Common myeloid progenitor, CD34-positive (primary cell): Measurements from ENCODE around the gene NTM.

Experiments
- CTCF ChIA-PET: fragments of 350-600 bp; sonication (Branson Sonifier 250); formaldehyde crosslinking; loops from one replicate; lab custom pipeline; 2021; ENCODE audit warnings: antibody characterized with exemption; lab: Charles Lee
- POLR2A ChIA-PET: fragments of 350-600 bp; sonication (Branson Sonifier 250); formaldehyde crosslinking; loops from one replicate; lab custom pipeline; 2021; ENCODE audit warnings: antibody characterized with exemption; lab: Charles Lee
- DNase-seq, 3 donors: peaks; one replicate each; pipeline versions ENCODE4 v3.0.0 to v3.0.0-alpha.2; 2013
- H3K27ac ChIP-seq, 2 experiments: 1 replicate in 1 of 2; 2 replicates in 1 of 2; pipeline ENCODE4 v1.7.0; 2013; ENCODE audit warnings: inconsistent platforms in 2 of 2, low read length in 2 of 2, mild to moderate bottlenecking in 2 of 2, low read depth in 1 of 2, moderate library complexity in 1 of 2; ENCODE audit not compliant: severe bottlenecking in 2 of 2, insufficient read depth in 1 of 2, poor library complexity in 1 of 2
- H3K27me3 ChIP-seq, 5 experiments: replicated peaks in 2 of 5; 1 replicate in 3 of 5; 2 replicates in 2 of 5; pipeline versions ENCODE4 v1.6.1 to v1.7.0; 2013; ENCODE audit warnings: low read length in 4 of 5, mild to moderate bottlenecking in 2 of 5, moderate library complexity in 2 of 5, inconsistent platforms in 1 of 5; ENCODE audit not compliant: insufficient read depth in 5 of 5, control insufficient read depth in 4 of 5
- H3K36me3 ChIP-seq, 4 experiments: 1 replicate in 2 of 4; 2 replicates in 2 of 4; pipeline versions ENCODE4 v1.6.1 to v1.7.0; 2013; ENCODE audit warnings: low read length in 3 of 4, control low read depth in 1 of 4, mild to moderate bottlenecking in 1 of 4; ENCODE audit not compliant: control insufficient read depth in 4 of 4, insufficient read depth in 4 of 4
- H3K4me1 ChIP-seq, 4 experiments: 1 replicate in 3 of 4; 2 replicates in 1 of 4; pipeline versions ENCODE4 v1.6.1 to v1.7.1; 2013; ENCODE audit warnings: low read length in 3 of 4, mild to moderate bottlenecking in 3 of 4, control low read depth in 1 of 4, inconsistent platforms in 1 of 4, moderate library complexity in 1 of 4; ENCODE audit not compliant: control insufficient read depth in 4 of 4, insufficient read depth in 4 of 4; ENCODE audit errors: control extremely low read depth in 1 of 4
- H3K4me3 ChIP-seq, 7 experiments: 1 replicate in 4 of 7; 2 replicates in 3 of 7; pipeline versions ENCODE4 v1.5.1 to v1.7.0; 2013; ENCODE audit warnings: mild to moderate bottlenecking in 7 of 7, low read length in 6 of 7, moderate library complexity in 6 of 7, inconsistent platforms in 2 of 7, low read depth in 2 of 7, control low read depth in 1 of 7; ENCODE audit not compliant: insufficient read depth in 4 of 7, control insufficient read depth in 1 of 7; ENCODE audit errors: extremely low read depth in 1 of 7
- H3K9me3 ChIP-seq, 5 experiments: 1 replicate in 4 of 5; 2 replicates in 1 of 5; pipeline versions ENCODE4 v1.6.1 to v1.7.1; 2013; ENCODE audit warnings: low read length in 4 of 5, mild to moderate bottlenecking in 2 of 5, inconsistent platforms in 1 of 5, low read depth in 1 of 5, moderate library complexity in 1 of 5; ENCODE audit not compliant: control insufficient read depth in 4 of 5, insufficient read depth in 2 of 5; ENCODE audit errors: control extremely low read depth in 1 of 5
- WGBS: methylation state at CpG from one replicate; pipeline ENCODE4 v1.1.5; 2013; ENCODE audit not compliant: insufficient coverage; 5-methylcytosine and 5-hydroxymethylcytosine counted together

NTM gene

DNA sequence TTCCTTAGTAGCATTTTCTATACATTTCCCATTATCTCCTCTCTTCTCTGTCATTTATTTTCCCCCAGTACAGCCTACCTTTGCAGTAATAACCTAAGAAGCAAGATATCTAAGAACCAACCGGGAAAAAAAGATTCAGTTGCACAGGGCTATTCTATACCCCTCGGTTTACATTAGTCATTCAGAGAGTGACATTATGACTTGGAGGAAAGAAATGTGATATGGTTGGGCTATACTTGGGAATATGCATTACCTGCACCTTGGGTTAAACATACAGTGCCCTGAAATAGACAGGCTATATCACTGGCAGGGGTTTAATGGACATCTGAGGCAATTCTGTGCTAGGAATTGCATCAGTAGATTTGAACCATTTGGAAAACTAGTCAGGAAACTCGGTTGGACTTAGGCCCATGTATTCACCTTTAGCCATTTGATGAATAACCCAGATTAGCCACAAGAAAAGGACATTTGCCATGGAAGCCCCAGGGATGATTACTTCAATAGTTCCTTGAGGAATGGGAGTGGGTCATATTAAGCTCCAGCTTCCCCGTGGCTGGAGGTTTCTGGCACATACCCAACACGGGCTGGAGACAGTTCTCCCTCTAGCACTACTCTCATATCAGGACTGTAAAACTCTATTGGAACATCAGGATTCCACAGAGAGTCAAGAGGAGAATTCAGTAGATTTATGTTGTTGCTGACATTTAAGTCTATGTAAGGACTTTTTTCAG, 973.2 kb downstream of the NTM start:
- Histone ChIP-seq H3K4me3 (no peak overlapping the region), H3K27ac (no peak overlapping the region), H3K9me3 (no peaks in the 10 kb centered on the region), H3K36me3 (no peaks in the 10 kb centered on the region), H3K4me1 (no peaks in the 10 kb centered on the region), H3K27me3 (no peaks in the 10 kb centered on the region)
- WGBS: 100% methylated on average over 2 of the region's 5 CpGs
- ChIA-PET POLR2A (no interaction called here), CTCF (no interaction called here)
- no peak for DNase-seq

DNA sequence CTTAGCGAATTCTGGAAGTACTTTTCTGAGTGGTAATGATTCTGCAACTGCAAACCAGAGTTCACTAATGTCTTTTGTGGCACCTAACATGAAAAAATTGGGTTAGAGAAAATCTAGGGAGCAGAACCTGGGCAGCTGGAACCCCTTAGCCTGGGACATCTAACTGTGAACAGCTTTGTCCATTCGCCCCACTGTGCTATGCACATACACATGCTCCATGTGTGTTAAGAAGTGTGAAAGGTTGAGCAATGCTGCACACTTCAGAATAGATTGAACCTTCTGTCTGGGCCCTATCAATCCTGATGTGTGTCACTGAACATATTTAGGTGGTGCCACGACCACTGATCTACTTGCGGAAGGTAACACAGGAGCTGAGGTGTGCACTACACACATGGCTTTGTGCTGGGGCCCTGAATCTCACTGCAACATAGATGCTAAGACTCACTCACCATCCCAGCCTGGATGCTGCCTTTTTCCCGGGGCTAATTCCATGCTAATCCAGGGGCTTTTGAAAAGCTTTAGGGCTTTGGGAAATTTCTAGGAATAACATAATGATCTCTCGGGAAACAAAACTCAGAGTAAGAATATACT, 976.2 kb downstream of the NTM start:
- ChIA-PET POLR2A (no interaction called here), CTCF (no interaction called here)
- Histone ChIP-seq H3K36me3 (no peaks in the 10 kb centered on the region), H3K27me3 (no peaks in the 10 kb centered on the region), H3K4me3 (no peak overlapping the region), H3K4me1 (no peaks in the 10 kb centered on the region), H3K27ac (no peak overlapping the region), H3K9me3 (no peaks in the 10 kb centered on the region)
- DNase-seq: no peak
- 90% methylated on average over 2 of the region's 6 CpGs for WGBS

DNA sequence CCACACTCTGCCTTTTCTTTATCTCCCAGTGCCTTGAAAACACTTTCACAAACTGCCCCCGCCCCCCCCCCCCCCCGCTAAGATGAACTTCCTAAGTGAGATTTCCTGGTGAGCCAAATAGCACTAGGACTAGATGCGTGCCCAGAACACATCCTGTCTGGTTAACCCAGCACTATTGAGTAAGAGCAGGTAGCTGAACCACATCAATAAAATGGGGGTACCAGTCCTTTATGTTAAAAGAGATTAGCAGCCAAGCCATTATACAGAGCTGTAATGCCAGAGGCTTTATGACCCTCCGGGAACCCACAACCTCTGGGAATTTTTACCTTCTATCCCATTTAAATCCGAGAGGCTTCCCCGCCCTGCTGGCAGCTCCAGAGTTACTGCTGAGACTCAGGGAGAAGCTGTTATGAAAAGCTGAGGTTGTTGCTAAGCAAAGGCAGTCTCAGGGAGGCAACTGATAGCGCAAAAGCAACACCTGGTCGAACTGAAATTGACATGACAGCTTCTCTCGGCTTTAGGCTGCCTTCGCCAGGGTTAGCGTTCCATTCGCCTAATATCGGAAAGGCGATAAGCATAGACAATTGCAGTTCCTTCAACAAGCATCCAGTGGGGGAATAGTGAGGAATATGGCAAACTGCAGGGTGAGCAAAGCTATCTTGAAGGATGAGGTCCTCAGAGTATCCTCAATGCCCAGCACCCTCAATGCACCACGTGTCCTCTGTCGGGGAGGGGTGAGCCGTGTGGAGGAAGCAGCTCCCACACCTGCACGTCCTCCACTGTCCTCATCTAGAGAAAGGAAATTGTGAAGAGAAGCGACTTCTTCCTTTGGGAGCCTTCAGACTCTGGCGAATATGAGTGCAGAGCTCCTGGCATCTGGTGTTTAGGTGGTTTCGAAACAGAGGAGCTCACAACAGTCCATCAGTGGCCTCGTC, 977.0 kb downstream of the NTM start:
- CTCF ChIA-PET: no interaction called here
- 77% methylated on average over 17 of the region's 22 CpGs for WGBS

GRCh38 chr11:132349811-132350733, 979.7 kb downstream of the NTM start:
- no peaks in the 10 kb centered on the region for H3K36me3 ChIP-seq
- no peak for DNase-seq
- no peaks in the 10 kb centered on the region for H3K9me3 ChIP-seq
- ChIA-PET CTCF (interaction anchor here (1.1 kb wide), 1 partner anchor 11 kb away, joined by 3 read pairs; no protein-coding TSS in a partner anchor), POLR2A (no interaction called here)
- no peaks in the 10 kb centered on the region for H3K4me1 ChIP-seq
- WGBS: 98% methylated on average over 6 of the region's 7 CpGs
- H3K27me3 ChIP-seq: no peaks in the 10 kb centered on the region
- no peak overlapping the region for H3K27ac ChIP-seq
- H3K4me3 ChIP-seq: no peak overlapping the region

More for the DNA sequence above, 977.0 kb downstream of the NTM start:
- POLR2A ChIA-PET: no interaction called here
- no peak overlapping the region for H3K4me3 ChIP-seq
- no peaks in the 10 kb centered on the region for H3K36me3 ChIP-seq
- no peak overlapping the region for H3K27ac ChIP-seq
- H3K9me3 ChIP-seq: no peaks in the 10 kb centered on the region
- no peaks in the 10 kb centered on the region for H3K27me3 ChIP-seq
- DNase-seq: no peak
- H3K4me1 ChIP-seq: no peaks in the 10 kb centered on the region

DNA sequence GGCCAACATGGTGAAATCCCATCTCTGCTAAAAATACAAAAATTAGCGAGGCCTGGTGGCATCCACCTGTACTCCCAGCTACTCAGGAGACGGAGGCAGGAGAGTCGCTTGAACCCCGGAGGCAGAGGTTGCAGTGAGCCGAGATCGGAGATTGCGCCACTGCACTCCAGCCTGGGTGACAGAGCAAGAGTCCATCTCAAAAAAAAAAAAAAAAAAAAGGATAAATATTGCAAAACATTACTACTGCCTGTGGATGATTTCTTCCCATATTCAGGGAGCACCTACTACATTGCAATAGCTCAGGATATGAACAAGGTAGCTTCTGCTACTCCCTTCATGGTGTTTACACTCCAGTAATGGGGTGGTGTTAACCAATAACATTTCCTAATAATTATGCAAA, 980.6 kb downstream of the NTM start:
- H3K4me1 ChIP-seq: no peaks in the 10 kb centered on the region
- H3K27ac ChIP-seq: no peak overlapping the region
- DNase-seq: no peak
- H3K36me3 ChIP-seq: no peaks in the 10 kb centered on the region
- no peak overlapping the region for H3K4me3 ChIP-seq
- ChIA-PET CTCF (interaction anchor here (1.0 to 1.1 kb wide), 2 partner anchors 10 to 12 kb away, joined by 3 read pairs; no protein-coding TSS in a partner anchor), POLR2A (no interaction called here)
- no peaks in the 10 kb centered on the region for H3K9me3 ChIP-seq
- H3K27me3 ChIP-seq: no peaks in the 10 kb centered on the region
- WGBS: 100% methylated on average over 4 of the region's 7 CpGs

GRCh38 chr11:132352497-132352896, 982.1 kb downstream of the NTM start:
- ChIA-PET POLR2A (no interaction called here), CTCF (no interaction called here)
- H3K27ac ChIP-seq: no peak overlapping the region
- H3K27me3 ChIP-seq: no peaks in the 10 kb centered on the region
- no peaks in the 10 kb centered on the region for H3K9me3 ChIP-seq
- WGBS: 97% methylated on average over 8 of the region's 8 CpGs
- H3K4me3 ChIP-seq: no peak overlapping the region
- no peak for DNase-seq
- no peaks in the 10 kb centered on the region for H3K36me3 ChIP-seq
- H3K4me1 ChIP-seq: no peaks in the 10 kb centered on the region
